GM18520 (cell line): Measurements from ENCODE around the gene HCN2.

Experiments used
- ATAC-seq: cut with Tn5 transposase; IDR thresholded peaks from one replicate; pipeline ENCODE4 v1.9.1; 2021; ENCODE audit not compliant: unreplicated experiment

The HCN2 gene

DNA sequence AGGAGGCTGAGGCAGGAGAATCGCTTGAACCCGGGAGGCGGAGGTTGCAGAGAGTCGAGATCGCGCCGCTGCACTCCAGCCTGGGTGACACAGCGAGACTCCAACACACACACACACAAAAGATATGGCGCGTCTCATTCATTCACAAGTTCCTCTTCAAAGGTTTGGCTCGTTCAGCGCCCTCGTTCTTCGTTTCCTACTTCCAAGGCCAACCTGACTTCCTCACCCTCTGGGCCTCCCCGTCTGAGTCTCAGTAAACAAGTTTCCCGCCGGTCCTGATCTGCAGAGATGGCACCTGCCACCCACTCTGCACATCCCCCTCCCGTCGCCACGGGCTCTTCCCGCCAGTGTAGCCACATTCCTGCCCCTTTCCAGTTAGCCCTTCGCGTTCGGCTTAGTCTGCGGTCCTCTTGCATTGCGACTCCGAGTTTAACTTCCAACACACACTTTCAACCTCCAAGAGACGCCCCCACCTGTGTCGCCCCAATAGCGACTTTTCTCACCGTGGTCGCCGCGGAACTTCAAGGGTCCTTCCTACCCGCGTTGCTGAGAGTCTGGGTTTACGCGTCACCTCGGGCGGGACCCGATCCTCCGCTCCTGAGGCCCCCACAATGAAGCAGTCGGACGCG lies 18.6 kb upstream of the HCN2 start:
- no peak for ATAC-seq

- no peak for ATAC-seq
Observed at GRCh38 chr19:571566-571974, 18.1 kb upstream of the HCN2 start.

DNA sequence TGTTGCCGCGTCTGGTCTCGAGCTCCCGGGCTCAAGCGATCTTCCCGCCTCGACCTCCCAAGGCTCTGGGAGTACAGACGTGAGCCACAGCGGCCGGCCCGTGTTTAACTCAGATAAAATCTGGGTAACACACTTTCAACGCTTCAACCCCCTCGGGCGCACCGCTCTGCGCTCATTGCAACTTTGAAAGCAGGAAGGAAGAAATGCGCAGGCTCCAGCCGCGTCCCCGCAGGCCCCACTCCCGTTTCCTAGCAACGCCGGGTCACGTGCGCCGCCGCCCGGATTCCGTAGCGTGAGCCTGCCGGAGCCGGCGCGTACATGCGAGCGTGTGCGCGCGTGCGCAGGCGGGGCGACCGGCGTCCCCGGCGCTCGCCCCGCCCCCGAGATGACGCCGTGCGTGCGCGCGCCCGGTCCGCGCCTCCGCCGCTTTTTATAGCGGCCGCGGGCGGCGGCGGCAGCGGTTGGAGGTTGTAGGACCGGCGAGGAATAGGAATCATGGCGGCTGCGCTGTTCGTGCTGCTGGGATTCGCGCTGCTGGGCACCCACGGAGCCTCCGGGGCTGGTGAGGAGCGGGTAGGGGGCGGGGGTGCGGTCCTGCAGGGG lies 17.4 kb upstream of the HCN2 start, which contains the start of gene BSG:
Gene BSG, plus strand, starts transcription at position 457 of the 603 bp plus-strand sequence. Its CDS starts 39 bp downstream, at position 496.
- peak; percentile 71 for ATAC-seq

GRCh38 chr19:572743-573518 lies 16.8 kb upstream of the HCN2 start:
- peak; percentile 17 for ATAC-seq

GRCh38 chr19:573519-573825 lies 16.2 kb upstream of the HCN2 start:
- no peak for ATAC-seq

- ATAC-seq = no peak
Observed at GRCh38 chr19:574658-575526, 14.8 kb upstream of the HCN2 start.

- ATAC-seq = no peak
Observed at GRCh38 chr19:575527-576506, 13.9 kb upstream of the HCN2 start.

GRCh38 chr19:576768-577438 lies 12.8 kb upstream of the HCN2 start:
- ATAC-seq = no peak

- ATAC-seq = no peak
Observed at GRCh38 chr19:577439-578392, 12.0 kb upstream of the HCN2 start.

- no peak for ATAC-seq
Observed at GRCh38 chr19:579111-579841, 10.4 kb upstream of the HCN2 start.

- no peak for ATAC-seq
Observed at GRCh38 chr19:579842-580155, 9.9 kb upstream of the HCN2 start.

DNA sequence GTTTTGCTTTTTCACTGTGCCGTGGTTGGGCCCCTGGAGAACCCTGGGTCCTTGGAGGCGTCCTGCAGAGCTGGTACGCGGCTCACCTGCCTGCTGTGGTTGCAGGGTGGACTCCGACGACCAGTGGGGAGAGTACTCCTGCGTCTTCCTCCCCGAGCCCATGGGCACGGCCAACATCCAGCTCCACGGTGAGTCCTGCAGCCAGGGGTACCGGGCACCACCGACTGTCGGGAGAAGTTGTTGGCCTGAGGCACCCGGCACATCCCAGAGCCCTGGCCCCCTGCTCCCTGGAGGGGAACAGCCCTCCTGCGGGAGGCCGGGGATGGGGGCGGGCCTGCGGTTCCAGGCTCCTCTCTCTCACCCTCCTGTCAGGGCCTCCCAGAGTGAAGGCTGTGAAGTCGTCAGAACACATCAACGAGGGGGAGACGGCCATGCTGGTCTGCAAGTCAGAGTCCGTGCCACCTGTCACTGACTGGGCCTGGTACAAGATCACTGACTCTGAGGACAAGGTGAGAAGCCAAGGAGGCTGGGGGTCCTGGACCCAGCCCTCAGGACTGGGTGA lies 9.3 kb upstream of the HCN2 start:
- ATAC-seq = no peak

DNA sequence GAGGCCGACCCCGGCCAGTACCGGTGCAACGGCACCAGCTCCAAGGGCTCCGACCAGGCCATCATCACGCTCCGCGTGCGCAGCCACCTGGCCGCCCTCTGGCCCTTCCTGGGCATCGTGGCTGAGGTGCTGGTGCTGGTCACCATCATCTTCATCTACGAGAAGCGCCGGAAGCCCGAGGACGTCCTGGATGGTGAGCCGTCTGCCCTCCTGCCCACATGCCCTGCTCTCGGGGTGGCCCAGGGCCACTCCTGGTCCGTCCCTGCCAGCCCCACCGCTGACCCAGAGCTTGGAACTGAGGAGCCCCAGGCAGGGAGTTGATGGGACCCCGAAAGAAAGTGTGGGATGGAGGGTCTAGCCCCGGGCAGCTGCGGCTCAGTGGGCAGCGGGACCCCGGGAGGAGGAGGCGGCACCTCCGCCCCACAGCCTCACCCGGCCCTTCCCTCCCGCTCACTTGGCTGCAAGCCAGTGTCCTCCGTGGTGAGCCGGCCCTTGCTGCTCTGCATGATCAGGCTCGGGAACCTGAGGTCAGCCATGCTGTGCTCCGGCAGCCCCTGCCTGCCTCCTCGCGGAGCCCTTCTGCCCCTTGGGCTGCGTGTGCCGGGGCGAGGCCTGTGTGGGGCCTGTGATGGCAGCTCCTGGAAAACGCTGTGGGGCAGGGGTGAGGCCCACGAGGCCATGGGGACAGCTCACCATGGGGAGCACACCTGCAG lies 8.1 kb upstream of the HCN2 start:
- no peak for ATAC-seq

DNA sequence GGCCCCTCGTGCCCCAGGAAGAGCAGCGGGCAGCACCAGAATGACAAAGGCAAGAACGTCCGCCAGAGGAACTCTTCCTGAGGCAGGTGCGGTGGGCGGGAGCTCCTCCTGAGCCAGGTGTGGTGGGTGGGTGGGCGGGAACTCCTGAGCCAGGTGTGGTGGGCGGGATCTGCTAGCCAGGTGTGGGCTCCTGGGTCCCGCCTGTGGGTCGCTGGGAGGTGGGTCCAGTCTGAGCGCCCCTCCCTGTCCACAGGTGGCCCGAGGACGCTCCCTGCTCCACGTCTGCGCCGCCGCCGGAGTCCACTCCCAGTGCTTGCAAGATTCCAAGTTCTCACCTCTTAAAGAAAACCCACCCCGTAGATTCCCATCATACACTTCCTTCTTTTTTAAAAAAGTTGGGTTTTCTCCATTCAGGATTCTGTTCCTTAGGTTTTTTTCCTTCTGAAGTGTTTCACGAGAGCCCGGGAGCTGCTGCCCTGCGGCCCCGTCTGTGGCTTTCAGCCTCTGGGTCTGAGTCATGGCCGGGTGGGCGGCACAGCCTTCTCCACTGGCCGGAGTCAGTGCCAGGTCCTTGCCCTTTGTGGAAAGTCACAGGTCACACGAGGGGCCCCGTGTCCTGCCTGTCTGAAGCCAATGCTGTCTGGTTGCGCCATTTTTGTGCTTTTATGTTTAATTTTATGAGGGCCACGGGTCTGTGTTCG lies 7.0 kb upstream of the HCN2 start:
- ATAC-seq = no peak

DNA sequence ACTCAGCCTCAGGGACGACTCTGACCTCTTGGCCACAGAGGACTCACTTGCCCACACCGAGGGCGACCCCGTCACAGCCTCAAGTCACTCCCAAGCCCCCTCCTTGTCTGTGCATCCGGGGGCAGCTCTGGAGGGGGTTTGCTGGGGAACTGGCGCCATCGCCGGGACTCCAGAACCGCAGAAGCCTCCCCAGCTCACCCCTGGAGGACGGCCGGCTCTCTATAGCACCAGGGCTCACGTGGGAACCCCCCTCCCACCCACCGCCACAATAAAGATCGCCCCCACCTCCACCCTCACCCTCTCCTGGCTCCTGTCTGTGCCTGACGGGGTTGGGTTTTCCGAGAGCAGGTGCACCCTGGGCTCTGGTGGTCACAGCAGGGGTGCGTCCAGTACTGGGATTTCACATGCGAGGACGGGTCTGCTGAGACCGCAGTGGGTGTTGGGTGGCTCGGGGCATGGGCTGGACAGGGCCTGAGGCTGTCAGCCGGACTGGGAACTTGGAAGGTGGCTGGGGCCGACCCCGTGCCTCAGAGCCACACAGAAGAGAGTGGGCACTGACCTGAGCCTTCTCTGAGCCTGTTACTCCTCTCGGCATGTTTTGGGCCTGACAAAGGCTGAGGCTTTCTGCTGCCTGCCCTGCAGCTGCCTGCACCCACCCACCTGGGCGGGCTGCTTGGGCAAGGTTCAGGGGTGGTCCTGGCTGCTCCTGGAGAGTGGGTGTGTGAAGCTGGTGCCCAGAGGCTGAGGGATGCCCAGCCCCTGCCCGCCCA lies 6.3 kb upstream of the HCN2 start:
- no peak for ATAC-seq

DNA sequence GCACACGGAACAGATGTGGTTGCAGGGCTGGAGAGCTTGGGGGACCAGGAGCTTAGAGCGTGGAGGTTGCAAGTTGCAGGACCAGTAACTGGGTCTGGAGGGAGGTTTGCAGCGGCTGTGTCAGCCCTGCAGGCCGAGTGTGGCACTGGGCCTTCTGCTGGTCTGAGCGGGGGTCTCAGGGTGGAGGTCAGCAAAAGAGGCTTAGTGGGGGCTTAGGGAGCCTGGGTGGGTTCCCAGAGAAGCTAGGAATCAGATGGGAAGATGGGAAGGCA lies 5.8 kb upstream of the HCN2 start:
- ATAC-seq = no peak
